HepG2 (cell line): ENCODE results near the gene CLPTM1. TPM values are rescaled to one million over a fixed set of nuclear protein-coding genes. Genes with fewer than 3 reads are reported as not detected.

Source experiments
- DZIP1 ChIP-seq: sonication (generic); formaldehyde crosslinking; IDR thresholded peaks from 2 replicates; pipeline ENCODE4 v1.5.0; 2020; ENCODE audit warnings: mild to moderate bottlenecking, missing genetic modification reagents
- FOXK1 ChIP-seq: sonication (generic); formaldehyde crosslinking; IDR thresholded peaks from 2 replicates; pipeline ENCODE4 v1.4.0; 2020; ENCODE audit warnings: low read depth, missing genetic modification reagents, borderline replicate concordance
- GLMP ChIP-seq: sonication (generic); formaldehyde crosslinking; IDR thresholded peaks from 2 replicates; pipeline ENCODE4 v1.9.0; 2021; ENCODE audit warnings: missing genetic modification reagents, mild to moderate bottlenecking, borderline replicate concordance
- KAT7 ChIP-seq: IDR thresholded peaks from 2 replicates; pipeline ENCODE4 v1.6.1; 2018; ENCODE audit warnings: borderline replicate concordance, missing compliant biosample characterization
- POGZ ChIP-seq: sonication (generic); formaldehyde crosslinking; IDR thresholded peaks from 2 replicates; pipeline ENCODE4 v1.4.0; 2020; ENCODE audit warnings: mild to moderate bottlenecking, missing genetic modification reagents
- SMAD1 ChIP-seq: sonication (generic); formaldehyde crosslinking; IDR thresholded peaks from 2 replicates; pipeline ENCODE4 v1.4.0; 2020; ENCODE audit warnings: missing genetic modification reagents, low read depth, mild to moderate bottlenecking, borderline replicate concordance
- SPEN ChIP-seq: sonication (generic); formaldehyde crosslinking; IDR thresholded peaks from 2 replicates; pipeline ENCODE4 v1.5.1; 2020; ENCODE audit warnings: low read depth, mild to moderate bottlenecking, missing genetic modification reagents
- SRY ChIP-seq: sonication (generic); formaldehyde crosslinking; IDR thresholded peaks from 2 replicates; pipeline ENCODE4 v1.8.0; 2022; ENCODE audit warnings: mild to moderate bottlenecking, missing genetic modification reagents
- TBL1XR1 ChIP-seq: fragments of 150-350 bp; IDR thresholded peaks from 2 replicates; pipeline ENCODE4 v1.6.1; 2014; ENCODE audit warnings: borderline replicate concordance, low read length; ENCODE audit not compliant: partially characterized antibody
- ZFP36L1 ChIP-seq: sonication (generic); formaldehyde crosslinking; IDR thresholded peaks from 2 replicates; pipeline ENCODE4 v1.8.0; 2022; ENCODE audit warnings: mild to moderate bottlenecking, missing genetic modification reagents, moderate library complexity
- ZNF296 ChIP-seq: sonication (generic); formaldehyde crosslinking; conservative IDR thresholded peaks from 2 replicates; pipeline ENCODE4 v1.5.0; 2020; ENCODE audit warnings: mild to moderate bottlenecking, missing genetic modification reagents
- ZNF329 ChIP-seq: sonication (generic); formaldehyde crosslinking; IDR thresholded peaks from 2 replicates; pipeline ENCODE4 v1.9.0; 2021; ENCODE audit warnings: low read depth, mild to moderate bottlenecking, missing genetic modification reagents
- ZNF547 ChIP-seq: sonication (generic); formaldehyde crosslinking; IDR thresholded peaks from 2 replicates; pipeline ENCODE4 v1.5.1; 2020; ENCODE audit warnings: mild to moderate bottlenecking, missing genetic modification reagents
- ZNF652 ChIP-seq: IDR thresholded peaks from 2 replicates; pipeline ENCODE4 v1.6.1; 2016; ENCODE audit warnings: low read depth, borderline replicate concordance
- polyA plus RNA-seq, 8 experiments: library from polyadenylated mRNA; depleted of rRNA in 3 of 8; stranded (reverse) in 7 of 8; unstranded in 1 of 8; fragments of >200 nt; fragmentation: Illumina TruSeq in 4 of 8; extraction: Trizol in 4 of 8; gene quantifications; 2 replicates each; pipeline versions ENCODE4 v1.2.1 to v1.2.3, GENCODE V29; 2011 to 2016; ENCODE audit warnings: low read depth in 4 of 8, missing spikeins in 1 of 8, mixed read lengths in 1 of 8; ENCODE audit not compliant: insufficient read depth in 1 of 8
- total RNA-seq, 5 experiments: library from RNA; depleted of rRNA; stranded (reverse); fragments of >200 nt; fragmentation: Illumina TruSeq; extraction: Trizol; gene quantifications; 2 replicates each; pipeline ENCODE4 v1.2.3, GENCODE V29; 2016; ENCODE audit warnings: low read depth in 1 of 5
- TF ChIP-seq, protein P1 (sequence below): sonication (generic); formaldehyde crosslinking; IDR thresholded peaks from 2 replicates; pipeline ENCODE4 v1.8.0; 2022; ENCODE audit warnings: mild to moderate bottlenecking, missing genetic modification reagents, moderate library complexity
- TF ChIP-seq, protein P2 (sequence below): sonication (generic); formaldehyde crosslinking; IDR thresholded peaks from 2 replicates; pipeline ENCODE4 v1.5.1; 2020; ENCODE audit warnings: mild to moderate bottlenecking, missing genetic modification reagents, moderate library complexity
- TF ChIP-seq, protein P3 (sequence below): sonication (generic); formaldehyde crosslinking; IDR thresholded peaks from 2 replicates; pipeline ENCODE4 v1.5.0; 2020; ENCODE audit warnings: missing genetic modification reagents, mild to moderate bottlenecking, borderline replicate concordance

Gene CLPTM1
- total and polyA plus RNA-seq, 2 of the 13 experiments (the other 11 are each of a cell fraction or from before 2014, with no cell fraction given), result 34.9 to 42.8 TPM

- TF ChIP-seq GLMP (CRISPR knock-in tag), result no peak
- peak; percentile 11 for TF ChIP-seq TBL1XR1
- peak; percentile 43; the same call in 1 of the 2 replicates for TF ChIP-seq POGZ
- TF ChIP-seq, protein P1, sequence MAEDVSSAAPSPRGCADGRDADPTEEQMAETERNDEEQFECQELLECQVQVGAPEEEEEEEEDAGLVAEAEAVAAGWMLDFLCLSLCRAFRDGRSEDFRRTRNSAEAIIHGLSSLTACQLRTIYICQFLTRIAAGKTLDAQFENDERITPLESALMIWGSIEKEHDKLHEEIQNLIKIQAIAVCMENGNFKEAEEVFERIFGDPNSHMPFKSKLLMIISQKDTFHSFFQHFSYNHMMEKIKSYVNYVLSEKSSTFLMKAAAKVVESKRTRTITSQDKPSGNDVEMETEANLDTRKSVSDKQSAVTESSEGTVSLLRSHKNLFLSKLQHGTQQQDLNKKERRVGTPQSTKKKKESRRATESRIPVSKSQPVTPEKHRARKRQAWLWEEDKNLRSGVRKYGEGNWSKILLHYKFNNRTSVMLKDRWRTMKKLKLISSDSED, result no peak
- TF ChIP-seq ZNF547 (CRISPR knock-in tag), result 0 out of 2 replicates have a peak, but pooled peaks have one; percentile 24
- TF ChIP-seq FOXK1 (CRISPR knock-in tag), result peak; percentile 31; the same call in 1 of the 2 replicates
- TF ChIP-seq, protein P2, sequence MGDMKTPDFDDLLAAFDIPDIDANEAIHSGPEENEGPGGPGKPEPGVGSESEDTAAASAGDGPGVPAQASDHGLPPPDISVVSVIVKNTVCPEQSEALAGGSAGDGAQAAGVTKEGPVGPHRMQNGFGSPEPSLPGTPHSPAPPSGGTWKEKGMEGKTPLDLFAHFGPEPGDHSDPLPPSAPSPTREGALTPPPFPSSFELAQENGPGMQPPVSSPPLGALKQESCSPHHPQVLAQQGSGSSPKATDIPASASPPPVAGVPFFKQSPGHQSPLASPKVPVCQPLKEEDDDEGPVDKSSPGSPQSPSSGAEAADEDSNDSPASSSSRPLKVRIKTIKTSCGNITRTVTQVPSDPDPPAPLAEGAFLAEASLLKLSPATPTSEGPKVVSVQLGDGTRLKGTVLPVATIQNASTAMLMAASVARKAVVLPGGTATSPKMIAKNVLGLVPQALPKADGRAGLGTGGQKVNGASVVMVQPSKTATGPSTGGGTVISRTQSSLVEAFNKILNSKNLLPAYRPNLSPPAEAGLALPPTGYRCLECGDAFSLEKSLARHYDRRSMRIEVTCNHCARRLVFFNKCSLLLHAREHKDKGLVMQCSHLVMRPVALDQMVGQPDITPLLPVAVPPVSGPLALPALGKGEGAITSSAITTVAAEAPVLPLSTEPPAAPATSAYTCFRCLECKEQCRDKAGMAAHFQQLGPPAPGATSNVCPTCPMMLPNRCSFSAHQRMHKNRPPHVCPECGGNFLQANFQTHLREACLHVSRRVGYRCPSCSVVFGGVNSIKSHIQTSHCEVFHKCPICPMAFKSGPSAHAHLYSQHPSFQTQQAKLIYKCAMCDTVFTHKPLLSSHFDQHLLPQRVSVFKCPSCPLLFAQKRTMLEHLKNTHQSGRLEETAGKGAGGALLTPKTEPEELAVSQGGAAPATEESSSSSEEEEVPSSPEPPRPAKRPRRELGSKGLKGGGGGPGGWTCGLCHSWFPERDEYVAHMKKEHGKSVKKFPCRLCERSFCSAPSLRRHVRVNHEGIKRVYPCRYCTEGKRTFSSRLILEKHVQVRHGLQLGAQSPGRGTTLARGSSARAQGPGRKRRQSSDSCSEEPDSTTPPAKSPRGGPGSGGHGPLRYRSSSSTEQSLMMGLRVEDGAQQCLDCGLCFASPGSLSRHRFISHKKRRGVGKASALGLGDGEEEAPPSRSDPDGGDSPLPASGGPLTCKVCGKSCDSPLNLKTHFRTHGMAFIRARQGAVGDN (CRISPR knock-in tag), result peak; percentile 57
- 0 out of 2 replicates have a peak, but pooled peaks have one; percentile 20 for TF ChIP-seq SRY
- 0 out of 2 replicates have a peak, but pooled peaks have one; percentile 45 for TF ChIP-seq SPEN
- TF ChIP-seq, protein P3, sequence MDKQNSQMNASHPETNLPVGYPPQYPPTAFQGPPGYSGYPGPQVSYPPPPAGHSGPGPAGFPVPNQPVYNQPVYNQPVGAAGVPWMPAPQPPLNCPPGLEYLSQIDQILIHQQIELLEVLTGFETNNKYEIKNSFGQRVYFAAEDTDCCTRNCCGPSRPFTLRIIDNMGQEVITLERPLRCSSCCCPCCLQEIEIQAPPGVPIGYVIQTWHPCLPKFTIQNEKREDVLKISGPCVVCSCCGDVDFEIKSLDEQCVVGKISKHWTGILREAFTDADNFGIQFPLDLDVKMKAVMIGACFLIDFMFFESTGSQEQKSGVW (CRISPR knock-in tag), result no peak
- TF ChIP-seq ZFP36L1 (CRISPR knock-in tag), result no peak
- no peak for TF ChIP-seq ZNF296 (CRISPR knock-in tag)
- no peak for TF ChIP-seq DZIP1 (CRISPR knock-in tag)
- no peak for TF ChIP-seq KAT7
- no peak for TF ChIP-seq SMAD1 (CRISPR knock-in tag)
- TF ChIP-seq ZNF652 (CRISPR knock-in tag), result no peak
- no peak for TF ChIP-seq ZNF329 (CRISPR knock-in tag)
These were observed 46.0 kb downstream of the CLPTM1 start, which contains the start of gene RELB (continued) for GRCh38 chr19:45001087-45001739.
